GM10266 (cell line): ENCODE data around the gene TFF1.

Source experiments
- DNase-seq: peaks from one replicate; pipeline ENCODE4 v3.0.0; 2012; ENCODE audit errors: extremely low spot score
- CTCF ChIP-seq: IDR thresholded peaks from 2 replicates; pipeline ENCODE4 v1.5.1; 2012; ENCODE audit warnings: mild to moderate bottlenecking, low read depth; ENCODE audit not compliant: control insufficient read depth, insufficient read depth; ENCODE audit errors: missing control alignments

Gene TFF1

GRCh38 chr21:42392731-42393442 is 26.6 kb upstream of the TFF1 start:
- DNase-seq, result peak; percentile 77
- no peak for TF ChIP-seq CTCF

- DNase-seq, result no peak
Measured at GRCh38 chr21:42391297-42391696, 25.0 kb upstream of the TFF1 start.

GRCh38 chr21:42390696-42391095 is 24.4 kb upstream of the TFF1 start:
- no peak for TF ChIP-seq CTCF

More at GRCh38 chr21:42391297-42391696, 25.0 kb upstream of the TFF1 start:
- no peak for TF ChIP-seq CTCF

GRCh38 chr21:42390193-42390592 is 23.9 kb upstream of the TFF1 start:
- no peak for TF ChIP-seq CTCF
- no peak for DNase-seq

More at GRCh38 chr21:42390696-42391095, 24.4 kb upstream of the TFF1 start:
- no peak for DNase-seq

- no peak for DNase-seq
- no peak for TF ChIP-seq CTCF
Measured at GRCh38 chr21:42389449-42389835, 23.1 kb upstream of the TFF1 start.

- DNase-seq, result peak; percentile 57
- no peak for TF ChIP-seq CTCF
Measured at GRCh38 chr21:42388740-42389448, 22.6 kb upstream of the TFF1 start.

GRCh38 chr21:42387843-42388340 is 21.6 kb upstream of the TFF1 start:
- no peak for DNase-seq
- TF ChIP-seq CTCF, result no peak
